Measurements from ENCODE around the gene NANS.

The NANS gene

DNA sequence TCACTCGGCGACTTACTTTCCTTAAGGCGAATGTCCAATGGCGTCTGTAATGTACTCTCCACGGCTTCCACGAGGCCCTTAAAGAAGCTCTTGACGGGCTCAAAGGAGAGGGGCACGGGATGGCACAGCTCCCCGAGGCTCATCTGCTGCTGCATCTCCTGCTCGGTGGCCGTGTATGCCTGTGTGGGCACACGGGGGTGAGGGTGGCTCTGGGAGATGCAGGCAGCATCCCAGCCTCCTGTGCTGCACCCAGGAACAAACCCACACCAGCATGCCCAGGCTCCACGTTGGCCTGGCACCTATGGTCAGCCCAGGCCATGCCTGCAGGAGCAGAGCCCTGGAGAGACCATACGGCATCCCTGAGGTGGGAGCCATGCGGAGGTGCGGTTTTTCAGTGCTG lies 38.3 kb downstream of the NANS start:
- WGBS, result 93% methylated on average over 16 of the region's 16 CpGs
- no peak overlapping the region for H3K4me3 ChIP-seq (ENCODE audit: insufficient read depth in 1 of 2, low read depth in 1 of 2, low read length in 2 of 2)
- no peaks in the 10 kb centered on the region for H3K79me1 ChIP-seq (replicated peaks; ENCODE audit: low read length, poor library complexity, severe bottlenecking)
- H2BK12ac ChIP-seq (ENCODE audit: low read length in 2 of 2), result no peak overlapping the region
- H3K4ac ChIP-seq (ENCODE audit: low read depth in 1 of 2, low read length in 2 of 2), result no peak overlapping the region
- H2BK120ac ChIP-seq (ENCODE audit: low read depth, low read length), result no peak overlapping the region
- H3K4me1 ChIP-seq (ENCODE audit: control insufficient read depth, insufficient read depth, low read depth, low read length), result peaks cover 4% of the 10 kb centered on the region
- no peak overlapping the region for H2AFZ ChIP-seq (ENCODE audit: low read depth, low read length)
- H3K23ac ChIP-seq (ENCODE audit: low read length in 2 of 2), result no peak overlapping the region
- H4K8ac ChIP-seq (ENCODE audit: low read length), result no peak overlapping the region
- no peak overlapping the region for H3K4me2 ChIP-seq (ENCODE audit: low read length, poor library complexity, severe bottlenecking)
- H3K9me3 ChIP-seq (ENCODE audit: control insufficient read depth, low read length), result no peaks in the 10 kb centered on the region
- no peaks in the 10 kb centered on the region for H3K36me3 ChIP-seq (ENCODE audit: control insufficient read depth in 1 of 2, insufficient read depth in 2 of 2, low read depth in 1 of 2, low read length in 2 of 2)
- no peak overlapping the region for H2AK5ac ChIP-seq (ENCODE audit: low read length, severe bottlenecking)
- peak overlapping the region in 1 of 2 experiments; percentile 35 for H3K14ac ChIP-seq (ENCODE audit: low read length in 2 of 2)
- H3K27ac ChIP-seq (ENCODE audit: low read length, poor library complexity, severe bottlenecking), result no peak overlapping the region
- H2BK15ac ChIP-seq (ENCODE audit: low read depth, poor library complexity, severe bottlenecking), result no peak overlapping the region
- no peak overlapping the region for H2BK5ac ChIP-seq (ENCODE audit: low read depth, low read length, poor library complexity, severe bottlenecking)
- no peak overlapping the region for H4K91ac ChIP-seq (ENCODE audit: low read length)
- DNase-seq, result no peak
- no peak overlapping the region for H3K9ac ChIP-seq (ENCODE audit: low read length)
- no peak overlapping the region for H3K18ac ChIP-seq (ENCODE audit: low read depth in 1 of 2, low read length in 2 of 2)
- peaks cover 0 to 6% of the 10 kb centered on the region in 2 experiments for H3K27me3 ChIP-seq (ENCODE audit: control insufficient read depth in 1 of 2, insufficient read depth in 1 of 2, low read length in 2 of 2)

DNA sequence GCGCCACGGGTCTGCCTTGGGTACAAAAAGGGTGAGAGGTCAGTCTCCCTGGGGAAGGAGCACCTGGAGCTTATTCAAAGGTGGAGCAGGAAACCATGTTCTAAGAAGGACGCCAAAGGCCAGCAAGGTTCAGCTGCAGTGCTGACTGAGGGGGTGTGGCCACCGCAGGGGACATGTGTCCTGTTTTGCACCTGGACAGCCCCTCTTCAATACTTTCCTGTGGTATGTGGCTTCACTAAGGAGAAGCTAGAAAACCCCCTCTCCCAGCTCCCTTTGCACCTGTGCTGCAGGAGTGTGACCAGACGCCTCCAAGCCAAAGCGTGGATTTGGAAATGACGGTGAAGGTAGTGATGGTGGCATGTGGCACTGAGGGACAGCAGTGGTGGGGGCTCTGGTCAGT lies 38.9 kb downstream of the NANS start:
- Histone ChIP-seq H3K36me3 (ENCODE audit: control insufficient read depth in 1 of 2, insufficient read depth in 2 of 2, low read depth in 1 of 2, low read length in 2 of 2) (no peaks in the 10 kb centered on the region), H3K27me3 (ENCODE audit: control insufficient read depth in 1 of 2, insufficient read depth in 1 of 2, low read length in 2 of 2) (peaks cover 0 to 6% of the 10 kb centered on the region in 2 experiments), H2AFZ (ENCODE audit: low read depth, low read length) (no peak overlapping the region), H3K9ac (ENCODE audit: low read length) (no peak overlapping the region), H2BK120ac (ENCODE audit: low read depth, low read length) (no peak overlapping the region), H3K4me1 (ENCODE audit: control insufficient read depth, insufficient read depth, low read depth, low read length) (peaks cover 4% of the 10 kb centered on the region), H2BK5ac (ENCODE audit: low read depth, low read length, poor library complexity, severe bottlenecking) (no peak overlapping the region), H4K8ac (ENCODE audit: low read length) (no peak overlapping the region), H2BK15ac (ENCODE audit: low read depth, poor library complexity, severe bottlenecking) (no peak overlapping the region), H2BK12ac (ENCODE audit: low read length in 2 of 2) (no peak overlapping the region), H3K79me1 (replicated peaks; ENCODE audit: low read length, poor library complexity, severe bottlenecking) (no peaks in the 10 kb centered on the region), H3K14ac (ENCODE audit: low read length in 2 of 2) (no peak overlapping the region), H2AK5ac (ENCODE audit: low read length, severe bottlenecking) (no peak overlapping the region), H3K4me2 (ENCODE audit: low read length, poor library complexity, severe bottlenecking) (no peak overlapping the region), H3K4me3 (ENCODE audit: insufficient read depth in 1 of 2, low read depth in 1 of 2, low read length in 2 of 2) (no peak overlapping the region), H3K18ac (ENCODE audit: low read depth in 1 of 2, low read length in 2 of 2) (no peak overlapping the region), H4K91ac (ENCODE audit: low read length) (no peak overlapping the region), H3K27ac (ENCODE audit: low read length, poor library complexity, severe bottlenecking) (no peak overlapping the region), H3K4ac (ENCODE audit: low read depth in 1 of 2, low read length in 2 of 2) (no peak overlapping the region), H3K9me3 (ENCODE audit: control insufficient read depth, low read length) (no peaks in the 10 kb centered on the region), H3K23ac (ENCODE audit: low read length in 2 of 2) (no peak overlapping the region)
- 96% methylated on average over 7 of the region's 7 CpGs for WGBS
- no peak for DNase-seq

DNA sequence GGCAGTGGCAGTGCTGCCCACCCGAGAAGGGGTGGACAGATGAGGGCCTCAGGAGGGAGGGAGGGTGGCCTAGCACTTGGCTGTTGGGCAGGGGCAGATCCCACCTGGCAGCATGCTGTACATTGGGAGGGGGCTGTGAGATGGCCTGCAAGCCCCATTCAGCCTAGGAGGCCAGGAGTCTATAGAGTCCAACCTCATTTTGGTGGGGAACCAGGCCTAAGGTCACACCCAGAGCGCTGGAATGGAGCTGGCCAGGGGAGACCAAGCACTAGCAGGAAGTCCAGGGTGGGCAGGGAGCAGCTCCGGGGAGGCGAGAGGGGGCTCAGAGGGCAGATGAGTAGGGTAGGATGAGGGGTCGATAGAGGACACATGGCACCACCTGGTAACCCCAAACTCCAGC lies 39.6 kb downstream of the NANS start:
- Histone ChIP-seq H2BK5ac (ENCODE audit: low read depth, low read length, poor library complexity, severe bottlenecking) (no peak overlapping the region), H3K36me3 (ENCODE audit: control insufficient read depth in 1 of 2, insufficient read depth in 2 of 2, low read depth in 1 of 2, low read length in 2 of 2) (no peaks in the 10 kb centered on the region), H3K4me3 (ENCODE audit: insufficient read depth in 1 of 2, low read depth in 1 of 2, low read length in 2 of 2) (no peak overlapping the region), H2AFZ (ENCODE audit: low read depth, low read length) (no peak overlapping the region), H3K27ac (ENCODE audit: low read length, poor library complexity, severe bottlenecking) (no peak overlapping the region), H3K14ac (ENCODE audit: low read length in 2 of 2) (no peak overlapping the region), H3K18ac (ENCODE audit: low read depth in 1 of 2, low read length in 2 of 2) (no peak overlapping the region), H3K4me1 (ENCODE audit: control insufficient read depth, insufficient read depth, low read depth, low read length) (peaks cover 4% of the 10 kb centered on the region), H3K79me1 (replicated peaks; ENCODE audit: low read length, poor library complexity, severe bottlenecking) (no peaks in the 10 kb centered on the region), H3K4ac (ENCODE audit: low read depth in 1 of 2, low read length in 2 of 2) (no peak overlapping the region), H2BK12ac (ENCODE audit: low read length in 2 of 2) (no peak overlapping the region), H3K23ac (ENCODE audit: low read length in 2 of 2) (no peak overlapping the region), H3K27me3 (ENCODE audit: control insufficient read depth in 1 of 2, insufficient read depth in 1 of 2, low read length in 2 of 2) (peaks cover 0 to 6% of the 10 kb centered on the region in 2 experiments), H3K9me3 (ENCODE audit: control insufficient read depth, low read length) (no peaks in the 10 kb centered on the region), H2AK5ac (ENCODE audit: low read length, severe bottlenecking) (no peak overlapping the region), H4K8ac (ENCODE audit: low read length) (no peak overlapping the region), H4K91ac (ENCODE audit: low read length) (no peak overlapping the region), H3K4me2 (ENCODE audit: low read length, poor library complexity, severe bottlenecking) (no peak overlapping the region), H2BK120ac (ENCODE audit: low read depth, low read length) (no peak overlapping the region), H2BK15ac (ENCODE audit: low read depth, poor library complexity, severe bottlenecking) (no peak overlapping the region), H3K9ac (ENCODE audit: low read length) (no peak overlapping the region)
- 98% methylated on average over 4 of the region's 5 CpGs for WGBS
- DNase-seq, result no peak

DNA sequence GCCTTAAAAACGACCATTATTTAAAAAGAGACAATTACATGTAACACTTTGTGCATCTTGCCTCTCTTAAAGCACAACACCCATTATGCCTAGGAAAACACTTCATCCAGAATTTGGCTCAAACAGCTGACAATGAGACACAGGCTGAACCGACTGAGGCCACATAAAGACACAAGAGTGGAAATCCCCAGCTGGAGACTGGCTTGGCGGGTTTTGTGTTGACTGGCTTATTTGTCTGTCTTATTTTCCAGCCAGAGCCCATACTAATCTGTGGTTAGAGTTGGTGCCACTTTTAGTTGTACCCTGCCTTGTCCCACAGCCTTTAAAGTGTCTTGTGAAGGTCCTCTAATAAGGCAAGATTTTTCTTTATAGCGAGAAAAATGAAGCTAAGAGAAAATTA lies 41.3 kb downstream of the NANS start:
- Histone ChIP-seq H2BK15ac (ENCODE audit: low read depth, poor library complexity, severe bottlenecking) (no peak overlapping the region), H2BK120ac (ENCODE audit: low read depth, low read length) (no peak overlapping the region), H3K4me1 (ENCODE audit: control insufficient read depth, insufficient read depth, low read depth, low read length) (peaks cover 2% of the 10 kb centered on the region), H3K79me1 (replicated peaks; ENCODE audit: low read length, poor library complexity, severe bottlenecking) (no peaks in the 10 kb centered on the region), H3K4me2 (ENCODE audit: low read length, poor library complexity, severe bottlenecking) (no peak overlapping the region), H4K8ac (ENCODE audit: low read length) (no peak overlapping the region), H3K18ac (ENCODE audit: low read depth in 1 of 2, low read length in 2 of 2) (no peak overlapping the region), H3K9me3 (ENCODE audit: control insufficient read depth, low read length) (no peaks in the 10 kb centered on the region), H2AFZ (ENCODE audit: low read depth, low read length) (no peak overlapping the region), H2BK12ac (ENCODE audit: low read length in 2 of 2) (no peak overlapping the region), H2BK5ac (ENCODE audit: low read depth, low read length, poor library complexity, severe bottlenecking) (no peak overlapping the region), H4K91ac (ENCODE audit: low read length) (no peak overlapping the region), H3K36me3 (ENCODE audit: control insufficient read depth in 1 of 2, insufficient read depth in 2 of 2, low read depth in 1 of 2, low read length in 2 of 2) (no peaks in the 10 kb centered on the region), H3K14ac (ENCODE audit: low read length in 2 of 2) (no peak overlapping the region), H3K4ac (ENCODE audit: low read depth in 1 of 2, low read length in 2 of 2) (no peak overlapping the region), H3K9ac (ENCODE audit: low read length) (no peak overlapping the region), H3K4me3 (ENCODE audit: insufficient read depth in 1 of 2, low read depth in 1 of 2, low read length in 2 of 2) (no peak overlapping the region), H3K27ac (ENCODE audit: low read length, poor library complexity, severe bottlenecking) (no peak overlapping the region), H3K23ac (ENCODE audit: low read length in 2 of 2) (no peak overlapping the region), H3K27me3 (ENCODE audit: control insufficient read depth in 1 of 2, insufficient read depth in 1 of 2, low read length in 2 of 2) (no peaks in the 10 kb centered on the region), H2AK5ac (ENCODE audit: low read length, severe bottlenecking) (no peak overlapping the region)
- DNase-seq, result no peak
- over 99% methylated on average over 4 of the region's 4 CpGs for WGBS
